ENCODE data around the gene MIPOL1.
"Not testable (repeated sequence)": the region's sequence is repeated elsewhere in the genome, so short reads cannot be mapped to it uniquely, and the experiment has no call there.

The MIPOL1 gene

GRCh38 chr14:37411079-37411735 is 213.5 kb downstream of the MIPOL1 start:
- peak; percentile 88 for DNase-seq

GRCh38 chr14:37413050-37413449 is 215.3 kb downstream of the MIPOL1 start:
- DNase-seq = no peak

- DNase-seq = no peak
Observed at GRCh38 chr14:37413504-37414003, 215.8 kb downstream of the MIPOL1 start.

- DNase-seq = no peak
Observed at GRCh38 chr14:37416264-37416663, 218.5 kb downstream of the MIPOL1 start.

- no peak for DNase-seq
Observed at GRCh38 chr14:37417151-37417550, 219.4 kb downstream of the MIPOL1 start.

- no peak for DNase-seq
Observed at GRCh38 chr14:37417833-37418232, 220.1 kb downstream of the MIPOL1 start.

- DNase-seq = no peak
Observed at GRCh38 chr14:37420622-37421021, 222.9 kb downstream of the MIPOL1 start.

- no peak for DNase-seq
Observed at GRCh38 chr14:37422319-37422718, 224.6 kb downstream of the MIPOL1 start.

- DNase-seq = no peak
Observed at GRCh38 chr14:37422748-37423147, 225.0 kb downstream of the MIPOL1 start.

GRCh38 chr14:37428954-37429353 is 231.2 kb downstream of the MIPOL1 start:
- DNase-seq = no peak

- DNase-seq = no peak
Observed at GRCh38 chr14:37429618-37430017, 231.9 kb downstream of the MIPOL1 start.

GRCh38 chr14:37434867-37435266 is 237.1 kb downstream of the MIPOL1 start:
- no peak for DNase-seq

GRCh38 chr14:37436519-37436918 is 238.8 kb downstream of the MIPOL1 start:
- DNase-seq = peak; percentile 88

GRCh38 chr14:37437490-37437889 is 239.8 kb downstream of the MIPOL1 start:
- DNase-seq = peak; percentile 91

GRCh38 chr14:37438444-37438843 is 240.7 kb downstream of the MIPOL1 start:
- no peak for DNase-seq

GRCh38 chr14:37443461-37443860 is 245.7 kb downstream of the MIPOL1 start:
- no peak for DNase-seq

- DNase-seq = no peak
Observed at GRCh38 chr14:37447883-37448391, 250.2 kb downstream of the MIPOL1 start.

- no peak for DNase-seq
Observed at GRCh38 chr14:37452323-37452722, 254.6 kb downstream of the MIPOL1 start.

GRCh38 chr14:37453985-37454384 is 256.2 kb downstream of the MIPOL1 start:
- DNase-seq = no peak

- DNase-seq = no peak
Observed at GRCh38 chr14:37457334-37457733, 259.6 kb downstream of the MIPOL1 start.

GRCh38 chr14:37462426-37462825 is 264.7 kb downstream of the MIPOL1 start:
- not testable (repeated sequence) for DNase-seq

- DNase-seq = no peak
Observed at GRCh38 chr14:37464192-37464858, 266.6 kb downstream of the MIPOL1 start.

GRCh38 chr14:37466003-37466622 is 268.4 kb downstream of the MIPOL1 start:
- DNase-seq = no peak

GRCh38 chr14:37466623-37467088 is 268.9 kb downstream of the MIPOL1 start:
- DNase-seq = no peak

Measured in NCI-H774 (cell line).